ENCODE measurements around the gene NKX6-2.

NKX6-2 gene

GRCh38 chr10:132813560-132814468 lies 27.9 kb upstream of the NKX6-2 start:
- DNase-seq (ENCODE audit: extremely low read depth in 1 of 2, low read depth in 1 of 2) = no peak

- DNase-seq (ENCODE audit: extremely low read depth in 1 of 2, low read depth in 1 of 2) = no peak
These were observed 27.1 kb upstream of the NKX6-2 start for GRCh38 chr10:132813001-132813401.

GRCh38 chr10:132812520-132812919 lies 26.6 kb upstream of the NKX6-2 start:
- DNase-seq (ENCODE audit: extremely low read depth in 1 of 2, low read depth in 1 of 2) = no peak

- DNase-seq (ENCODE audit: extremely low read depth in 1 of 2, low read depth in 1 of 2) = no peak
These were observed 26.0 kb upstream of the NKX6-2 start for GRCh38 chr10:132811891-132812481.

- no peak for DNase-seq (ENCODE audit: extremely low read depth in 1 of 2, low read depth in 1 of 2)
These were observed 25.1 kb upstream of the NKX6-2 start for GRCh38 chr10:132810807-132811700.

- no peak for DNase-seq (ENCODE audit: extremely low read depth in 1 of 2, low read depth in 1 of 2)
These were observed 24.3 kb upstream of the NKX6-2 start for GRCh38 chr10:132810141-132810806.

- no peak for DNase-seq (ENCODE audit: extremely low read depth in 1 of 2, low read depth in 1 of 2)
These were observed 23.5 kb upstream of the NKX6-2 start for GRCh38 chr10:132809232-132810140.

GRCh38 chr10:132808383-132809231 lies 22.7 kb upstream of the NKX6-2 start:
- no peak for DNase-seq (ENCODE audit: extremely low read depth in 1 of 2, low read depth in 1 of 2)

GRCh38 chr10:132807621-132808049 lies 21.7 kb upstream of the NKX6-2 start:
- DNase-seq (ENCODE audit: extremely low read depth in 1 of 2, low read depth in 1 of 2) = no peak

GRCh38 chr10:132806561-132807003 lies 20.6 kb upstream of the NKX6-2 start:
- no peak for DNase-seq (ENCODE audit: extremely low read depth in 1 of 2, low read depth in 1 of 2)

- no peak for DNase-seq (ENCODE audit: extremely low read depth in 1 of 2, low read depth in 1 of 2)
These were observed 20.2 kb upstream of the NKX6-2 start for GRCh38 chr10:132806110-132806509.

GRCh38 chr10:132805599-132805998 lies 19.7 kb upstream of the NKX6-2 start:
- DNase-seq (ENCODE audit: extremely low read depth in 1 of 2, low read depth in 1 of 2) = no peak

GRCh38 chr10:132804785-132805426 lies 19.0 kb upstream of the NKX6-2 start:
- DNase-seq (ENCODE audit: extremely low read depth in 1 of 2, low read depth in 1 of 2) = no peak

GRCh38 chr10:132804287-132804686 lies 18.3 kb upstream of the NKX6-2 start:
- DNase-seq (ENCODE audit: extremely low read depth in 1 of 2, low read depth in 1 of 2) = no peak

GRCh38 chr10:132803416-132804210 lies 17.7 kb upstream of the NKX6-2 start:
- DNase-seq (ENCODE audit: extremely low read depth in 1 of 2, low read depth in 1 of 2) = no peak

GRCh38 chr10:132802694-132803320 lies 16.9 kb upstream of the NKX6-2 start:
- DNase-seq (ENCODE audit: extremely low read depth in 1 of 2, low read depth in 1 of 2) = no peak

- DNase-seq (ENCODE audit: extremely low read depth in 1 of 2, low read depth in 1 of 2) = no peak
These were observed 16.1 kb upstream of the NKX6-2 start for GRCh38 chr10:132802048-132802447.
